PC-9 (cell line): ENCODE results near the gene NXF1. TPM values are rescaled to one million over a fixed set of nuclear protein-coding genes. Genes with fewer than 3 reads are reported as not detected.

Source experiments
- BruUV-seq: library from RNA; stranded (reverse); fragments of 400-500 nt; replicated peaks from 2 replicates; lab custom pipeline; 2021; lab: Mats Ljungman, UMichigan
- CTCF ChIA-PET: fragments of 300-600 bp; sonication (Branson Sonifier 250); formaldehyde crosslinking; loops from one replicate; lab custom pipeline; 2022; ENCODE audit warnings: antibody characterized with exemption; lab: Charles Lee
- POLR2A ChIA-PET: fragments of 300-600 bp; sonication (Branson Sonifier 250); formaldehyde crosslinking; loops from one replicate; lab custom pipeline; 2022; ENCODE audit warnings: antibody characterized with exemption; ENCODE audit not compliant: unreplicated experiment; lab: Charles Lee
- DNase-seq, 2 experiments: peaks; one replicate each; pipeline versions ENCODE4 v3.0.0 to v3.0.0-alpha.2; 2015 to 2022; ENCODE audit warnings: mixed read lengths in 1 of 2
- H2AFZ ChIP-seq: fragments of 200-600 bp; sonication (generic); 2 replicates; pipeline ENCODE4 v1.8.1; 2017; ENCODE audit warnings: antibody characterized with exemption
- H3F3A ChIP-seq: fragments of 200-600 bp; sonication (generic); 2 replicates; pipeline ENCODE4 v1.8.1; 2017; ENCODE audit warnings: antibody characterized with exemption, mild to moderate bottlenecking, low read depth; ENCODE audit not compliant: insufficient read depth
- H3K27ac ChIP-seq: fragments of 200-600 bp; sonication (generic); 2 replicates; pipeline ENCODE4 v1.6.1; 2016; ENCODE audit warnings: mixed run types
- H3K27me3 ChIP-seq: fragments of 200-600 bp; sonication (generic); 2 replicates; pipeline ENCODE4 v1.6.1; 2016; ENCODE audit warnings: low read depth, mixed run types; ENCODE audit not compliant: insufficient read depth
- H3K36me3 ChIP-seq: fragments of 200-600 bp; sonication (generic); 2 replicates; pipeline ENCODE4 v1.6.1; 2016; ENCODE audit warnings: low read depth, mixed run types
- H3K4me1 ChIP-seq: fragments of 200-600 bp; sonication (generic); replicated peaks from 2 replicates; pipeline ENCODE4 v1.6.1; 2016; ENCODE audit warnings: mixed run types; ENCODE audit not compliant: insufficient read depth
- H3K4me2 ChIP-seq: fragments of 200-600 bp; sonication (generic); 2 replicates; pipeline ENCODE4 v1.6.1; 2017; ENCODE audit warnings: mixed run types
- H3K4me3 ChIP-seq: fragments of 200-600 bp; sonication (generic); 2 replicates; pipeline ENCODE4 v1.6.1; 2016; ENCODE audit warnings: mixed run types
- H3K79me2 ChIP-seq: fragments of 200-600 bp; sonication (generic); 2 replicates; pipeline ENCODE4 v1.6.1; 2017; ENCODE audit warnings: low read depth, mixed run types
- H3K9me2 ChIP-seq: fragments of 200-600 bp; sonication (generic); 2 replicates; pipeline ENCODE4 v1.8.1; 2017; ENCODE audit warnings: mild to moderate bottlenecking; ENCODE audit not compliant: insufficient read depth
- H3K9me3 ChIP-seq: fragments of 200-600 bp; sonication (generic); 2 replicates; pipeline ENCODE4 v1.8.1; 2016; ENCODE audit warnings: low read depth; ENCODE audit not compliant: insufficient read depth
- H4K20me1 ChIP-seq: fragments of 200-600 bp; sonication (generic); 2 replicates; pipeline ENCODE4 v1.8.1; 2017; ENCODE audit not compliant: insufficient read depth
- CTCF ChIP-seq: fragments of 200-600 bp; sonication (generic); conservative IDR thresholded peaks from 2 replicates; pipeline ENCODE4 v1.6.1; 2017; ENCODE audit warnings: mixed run types, antibody characterized with exemption, mild to moderate bottlenecking, moderate library complexity
- EZH2 ChIP-seq: fragments of 200-600 bp; sonication (generic); IDR thresholded peaks from 2 replicates; pipeline ENCODE4 v1.8.0; 2017; ENCODE audit warnings: antibody characterized with exemption, low read depth
- intact Hi-C: fragments of 100-400 bp; cut with micrococcal nuclease; formaldehyde crosslinking; loops from one replicate; pipeline ENCODE4 v1.10.0; 2022; ENCODE audit not compliant: unreplicated experiment
- total RNA-seq: library from RNA; stranded (reverse); gene quantifications from 2 replicates; pipeline ENCODE4 v1.2.3, GENCODE V29; 2021

The NXF1 gene
- total RNA-seq, 1 experiment from 2014 or later: 56.1 TPM

- Histone ChIP-seq H3K4me1 (no peaks in the 10 kb centered on the region), H3K79me2 (peaks cover 4% of the 10 kb centered on the region), H3K27ac (no peak overlapping the region), H2AFZ (no peak overlapping the region), H3K36me3 (peaks cover 10% of the 10 kb centered on the region), H3K4me3 (no peak overlapping the region), H4K20me1 (no peaks in the 10 kb centered on the region), H3K4me2 (no peak overlapping the region), H3F3A (peaks cover 11% of the 10 kb centered on the region; the same call in 1 of the 2 replicates), H3K9me3 (no peaks in the 10 kb centered on the region), H3K9me2 (no peaks in the 10 kb centered on the region), H3K27me3 (no peaks in the 10 kb centered on the region)
- ChIA-PET CTCF (no interaction called here), POLR2A (no interaction called here)
- intact Hi-C loops: no loop called here
- BruUV-seq: no TSS peak
- no peak for TF ChIP-seq CTCF
- no peak for TF ChIP-seq EZH2
- DNase-seq: no peak
Observed at GRCh38 chr11:62778441-62778840, 26.8 kb downstream of the NXF1 start.

- DNase-seq: no peak
- BruUV-seq: no TSS peak
- no peak for TF ChIP-seq CTCF
- H3F3A ChIP-seq: peaks cover 10% of the 10 kb centered on the region; the same call in 1 of the 2 replicates
- H3K36me3 ChIP-seq: 0 out of 2 replicates have a peak, but pooled peaks cover 6% of the 10 kb centered on the region
- no peak overlapping the region for H2AFZ ChIP-seq
- H4K20me1 ChIP-seq: no peaks in the 10 kb centered on the region
- H3K9me3 ChIP-seq: no peaks in the 10 kb centered on the region
- H3K4me3 ChIP-seq: no peak overlapping the region
- no peaks in the 10 kb centered on the region for H3K27me3 ChIP-seq
- POLR2A ChIA-PET: no interaction called here
- CTCF ChIA-PET: interaction anchor here (0.6 kb wide), 1 partner anchor 11 kb away, joined by 4 read pairs; no protein-coding TSS in a partner anchor
- H3K4me2 ChIP-seq: no peak overlapping the region
- intact Hi-C loops: no loop called here
- H3K9me2 ChIP-seq: no peaks in the 10 kb centered on the region
- H3K4me1 ChIP-seq: peaks cover 4% of the 10 kb centered on the region; the same call in 1 of the 2 replicates
- H3K27ac ChIP-seq: no peak overlapping the region
- peaks cover 15% of the 10 kb centered on the region for H3K79me2 ChIP-seq
Observed at GRCh38 chr11:62777389-62777788, 27.9 kb downstream of the NXF1 start.

GRCh38 chr11:62775646-62776045 lies 29.6 kb downstream of the NXF1 start:
- H3K4me3 ChIP-seq: no peak overlapping the region
- H3K79me2 ChIP-seq: peaks cover 23% of the 10 kb centered on the region
- intact Hi-C loops: no loop called here
- no peak overlapping the region for H3K4me2 ChIP-seq
- ChIA-PET POLR2A (no interaction called here), CTCF (interaction anchor here (1.4 kb wide), 1 partner anchor 11 kb away, joined by 18 read pairs; no protein-coding TSS in a partner anchor)
- no peaks in the 10 kb centered on the region for H3K9me3 ChIP-seq
- H4K20me1 ChIP-seq: no peaks in the 10 kb centered on the region
- peaks cover 11% of the 10 kb centered on the region for H3K4me1 ChIP-seq
- 0 out of 2 replicates have a peak, but pooled peaks cover 6% of the 10 kb centered on the region for H3K36me3 ChIP-seq
- H3K27ac ChIP-seq: no peak overlapping the region
- no peak overlapping the region for H2AFZ ChIP-seq
- H3K27me3 ChIP-seq: no peaks in the 10 kb centered on the region
- H3K9me2 ChIP-seq: no peaks in the 10 kb centered on the region
- no TSS peak for BruUV-seq
- TF ChIP-seq CTCF (no peak), EZH2 (no peak)
- no peak for DNase-seq
- peaks cover 19% of the 10 kb centered on the region for H3F3A ChIP-seq
